ENCODE data around the gene MTG2.

The MTG2 gene

GRCh38 chr20:62190639-62191411 is 8.0 kb downstream of the MTG2 start:
- TF ChIP-seq, protein P1, sequence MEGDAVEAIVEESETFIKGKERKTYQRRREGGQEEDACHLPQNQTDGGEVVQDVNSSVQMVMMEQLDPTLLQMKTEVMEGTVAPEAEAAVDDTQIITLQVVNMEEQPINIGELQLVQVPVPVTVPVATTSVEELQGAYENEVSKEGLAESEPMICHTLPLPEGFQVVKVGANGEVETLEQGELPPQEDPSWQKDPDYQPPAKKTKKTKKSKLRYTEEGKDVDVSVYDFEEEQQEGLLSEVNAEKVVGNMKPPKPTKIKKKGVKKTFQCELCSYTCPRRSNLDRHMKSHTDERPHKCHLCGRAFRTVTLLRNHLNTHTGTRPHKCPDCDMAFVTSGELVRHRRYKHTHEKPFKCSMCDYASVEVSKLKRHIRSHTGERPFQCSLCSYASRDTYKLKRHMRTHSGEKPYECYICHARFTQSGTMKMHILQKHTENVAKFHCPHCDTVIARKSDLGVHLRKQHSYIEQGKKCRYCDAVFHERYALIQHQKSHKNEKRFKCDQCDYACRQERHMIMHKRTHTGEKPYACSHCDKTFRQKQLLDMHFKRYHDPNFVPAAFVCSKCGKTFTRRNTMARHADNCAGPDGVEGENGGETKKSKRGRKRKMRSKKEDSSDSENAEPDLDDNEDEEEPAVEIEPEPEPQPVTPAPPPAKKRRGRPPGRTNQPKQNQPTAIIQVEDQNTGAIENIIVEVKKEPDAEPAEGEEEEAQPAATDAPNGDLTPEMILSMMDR (IDR thresholded peaks at IDR 0.05; ENCODE audit: low read depth, low read length), result no peak
- no peak overlapping the region for H3K4me3 ChIP-seq (ENCODE audit: low read depth, low read length)

- TF ChIP-seq, protein P1 (IDR thresholded peaks at IDR 0.05; ENCODE audit: low read depth, low read length), result no peak
Measured at GRCh38 chr20:62191781-62192559, 9.1 kb downstream of the MTG2 start.

DNA sequence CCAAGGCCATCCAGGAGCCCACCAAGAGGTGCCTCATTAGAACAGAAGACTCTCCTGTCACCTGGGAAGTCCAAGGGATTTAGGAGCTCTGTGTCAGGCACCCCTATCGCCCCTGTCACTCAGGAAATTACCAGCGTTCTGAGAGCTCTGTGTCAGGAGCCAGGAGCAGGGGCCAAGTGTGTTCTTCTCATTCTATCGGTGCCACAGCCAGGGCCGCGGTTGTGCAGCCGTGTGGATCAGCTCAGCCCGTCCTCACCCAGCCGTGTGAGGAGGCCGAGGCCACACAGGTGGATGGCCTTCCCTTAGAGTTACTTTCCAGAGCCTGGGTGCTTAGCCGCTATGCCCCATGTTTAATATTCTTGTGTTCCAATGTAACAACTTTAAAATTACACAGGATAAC is 9.8 kb downstream of the MTG2 start:
- H3K4me3 ChIP-seq (ENCODE audit: low read depth, low read length), result no peak overlapping the region
- TF ChIP-seq, protein P1 (IDR thresholded peaks at IDR 0.05; ENCODE audit: low read depth, low read length), result no peak

More at GRCh38 chr20:62191781-62192559, 9.1 kb downstream of the MTG2 start:
- H3K4me3 ChIP-seq (ENCODE audit: low read depth, low read length), result no peak overlapping the region

- H3K4me3 ChIP-seq (ENCODE audit: low read depth, low read length), result no peak overlapping the region
- TF ChIP-seq, protein P1 (IDR thresholded peaks at IDR 0.05; ENCODE audit: low read depth, low read length), result no peak
Measured at GRCh38 chr20:62193079-62194025, 10.5 kb downstream of the MTG2 start.

DNA sequence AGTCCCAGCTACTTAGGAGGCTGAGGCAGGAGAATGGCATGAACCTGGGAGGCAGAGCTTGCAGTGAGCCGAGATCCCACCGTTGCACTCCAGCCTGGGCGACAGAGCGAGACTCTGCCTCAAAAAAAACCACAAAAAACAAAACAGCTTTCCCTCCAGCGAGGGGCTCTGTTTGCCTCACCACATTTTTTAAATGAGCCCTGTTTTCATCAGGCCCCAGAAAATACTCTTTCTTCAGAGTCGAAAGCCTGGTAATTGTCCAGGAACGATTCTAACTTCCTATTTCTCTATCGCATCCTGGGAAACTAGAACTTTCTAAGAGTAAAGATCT is 12.2 kb downstream of the MTG2 start:
- TF ChIP-seq, protein P1 (IDR thresholded peaks at IDR 0.05; ENCODE audit: low read depth, low read length), result no peak
- no peak overlapping the region for H3K4me3 ChIP-seq (ENCODE audit: low read depth, low read length)

GRCh38 chr20:62195736-62196135 is 12.9 kb downstream of the MTG2 start:
- no peak overlapping the region for H3K4me3 ChIP-seq (ENCODE audit: low read depth, low read length)
- TF ChIP-seq, protein P1 (IDR thresholded peaks at IDR 0.05; ENCODE audit: low read depth, low read length), result no peak
